Mesendoderm (in vitro differentiated cells): ENCODE results near the gene SPG7.

Source experiments
- DNase-seq: peaks from one replicate; pipeline ENCODE4 v3.0.0; 2013
- H2AK5ac ChIP-seq: 2 replicates; pipeline ENCODE4 v1.6.1; 2013; ENCODE audit warnings: low read length, inconsistent platforms
- H2BK120ac ChIP-seq: 2 replicates; pipeline ENCODE4 v1.6.1; 2013; ENCODE audit warnings: low read depth, mild to moderate bottlenecking, low read length, moderate library complexity, mixed read lengths
- H2BK15ac ChIP-seq: replicated peaks from 2 replicates; pipeline ENCODE4 v1.6.1; 2013; ENCODE audit warnings: low read depth, mild to moderate bottlenecking, moderate library complexity
- H2BK5ac ChIP-seq: 2 replicates; pipeline ENCODE4 v1.6.1; 2013; ENCODE audit warnings: low read length, inconsistent platforms
- H3K18ac ChIP-seq: 2 replicates; pipeline ENCODE4 v1.6.1; 2013; ENCODE audit warnings: mild to moderate bottlenecking, low read length, mixed read lengths
- H3K23ac ChIP-seq: one replicate; pipeline ENCODE4 v1.6.1; 2013; ENCODE audit warnings: low read length
- H3K27ac ChIP-seq: 2 replicates; pipeline ENCODE4 v1.5.1; 2013; ENCODE audit warnings: low read depth, mild to moderate bottlenecking, inconsistent platforms, low read length, moderate library complexity
- H3K27me3 ChIP-seq: 2 replicates; pipeline ENCODE4 v1.6.1; 2013; ENCODE audit warnings: low read length, control low read depth, mild to moderate bottlenecking, inconsistent platforms; ENCODE audit not compliant: insufficient read depth, poor library complexity
- H3K36me3 ChIP-seq: 2 replicates; pipeline ENCODE4 v1.6.1; 2013; ENCODE audit warnings: low read length, inconsistent platforms; ENCODE audit not compliant: control insufficient read depth, insufficient read depth
- H3K4ac ChIP-seq: one replicate; pipeline ENCODE4 v1.6.1; 2013; ENCODE audit warnings: low read depth, mild to moderate bottlenecking, low read length, moderate library complexity
- H3K4me1 ChIP-seq: 2 replicates; pipeline ENCODE4 v1.6.1; 2013; ENCODE audit warnings: low read depth, low read length, inconsistent platforms; ENCODE audit not compliant: control insufficient read depth
- H3K4me2 ChIP-seq: 2 replicates; pipeline ENCODE4 v1.6.1; 2013; ENCODE audit warnings: low read length
- H3K4me3 ChIP-seq: 2 replicates; pipeline ENCODE4 v1.5.1; 2013; ENCODE audit warnings: mild to moderate bottlenecking, low read length
- H3K56ac ChIP-seq: one replicate; pipeline ENCODE4 v1.6.1; 2013; ENCODE audit warnings: low read length
- H3K79me1 ChIP-seq: 2 replicates; pipeline ENCODE4 v1.6.1; 2013; ENCODE audit warnings: low read length, inconsistent platforms
- H3K79me2 ChIP-seq: 2 replicates; pipeline ENCODE4 v1.6.1; 2013; ENCODE audit warnings: mild to moderate bottlenecking, low read length; ENCODE audit not compliant: control insufficient read depth, insufficient read depth
- H3K9ac ChIP-seq: 2 replicates; pipeline ENCODE4 v1.6.1; 2013; ENCODE audit warnings: low read length, inconsistent platforms
- H4K5ac ChIP-seq: one replicate; pipeline ENCODE4 v1.6.1; 2013; ENCODE audit warnings: low read length
- H4K8ac ChIP-seq: one replicate; pipeline ENCODE4 v1.6.1; 2013; ENCODE audit warnings: low read depth, mild to moderate bottlenecking, control low read depth, low read length, moderate library complexity
- WGBS: extraction: QIAGEN DNeasy Blood & Tissue Kit; methylation state at CpG from one replicate; pipeline ENCODE4 v1.1.7; 2013; ENCODE audit warnings: low lambda C conversion rate, missing lambda C conversion rate; ENCODE audit not compliant: insufficient coverage; ENCODE audit errors: extremely low coverage; 5-methylcytosine and 5-hydroxymethylcytosine counted together

SPG7 gene

GRCh38 chr16:89481356-89481955 lies 26.7 kb upstream of the SPG7 start:
- WGBS = no CpG with 5 or more reads among the region's 13 CpGs
- DNase-seq = no peak
- H2AK5ac ChIP-seq = no peak overlapping the region
- no peak overlapping the region for H3K23ac ChIP-seq
- no peak overlapping the region for H3K4ac ChIP-seq
- no peak overlapping the region for H3K18ac ChIP-seq
- no peak overlapping the region for H2BK15ac ChIP-seq
- H4K5ac ChIP-seq = no peak overlapping the region
- H2BK5ac ChIP-seq = no peak overlapping the region
- H3K79me1 ChIP-seq = peaks cover 7% of the 10 kb centered on the region
- H3K9ac ChIP-seq = no peak overlapping the region
- H3K27ac ChIP-seq = no peak overlapping the region
- H4K8ac ChIP-seq = no peak overlapping the region
- peaks cover 90% of the 10 kb centered on the region for H3K79me2 ChIP-seq
- H3K4me1 ChIP-seq = peaks cover 4% of the 10 kb centered on the region
- no peak overlapping the region for H3K4me2 ChIP-seq
- no peak overlapping the region for H3K56ac ChIP-seq
- no peaks in the 10 kb centered on the region for H3K27me3 ChIP-seq
- no peak overlapping the region for H2BK120ac ChIP-seq
- no peaks in the 10 kb centered on the region for H3K36me3 ChIP-seq
- no peak overlapping the region for H3K4me3 ChIP-seq

GRCh38 chr16:89482150-89482816 lies 25.9 kb upstream of the SPG7 start:
- H3K9ac ChIP-seq = peak overlapping the region; percentile 10
- H3K27me3 ChIP-seq = no peaks in the 10 kb centered on the region
- no peak overlapping the region for H2AK5ac ChIP-seq
- no peak overlapping the region for H2BK120ac ChIP-seq
- H2BK5ac ChIP-seq = no peak overlapping the region
- no peak overlapping the region for H3K4me2 ChIP-seq
- H4K5ac ChIP-seq = no peak overlapping the region
- no peaks in the 10 kb centered on the region for H3K36me3 ChIP-seq
- peaks cover 4% of the 10 kb centered on the region for H3K79me1 ChIP-seq
- no peak overlapping the region for H3K23ac ChIP-seq
- no peak overlapping the region for H4K8ac ChIP-seq
- no peak overlapping the region for H3K18ac ChIP-seq
- peaks cover 90% of the 10 kb centered on the region for H3K79me2 ChIP-seq
- no peak for DNase-seq
- no peak overlapping the region for H3K4ac ChIP-seq
- H3K4me1 ChIP-seq = peaks cover 4% of the 10 kb centered on the region
- no peak overlapping the region for H3K27ac ChIP-seq
- WGBS = no CpG with 5 or more reads among the region's 14 CpGs
- no peak overlapping the region for H2BK15ac ChIP-seq
- H3K4me3 ChIP-seq = no peak overlapping the region
- H3K56ac ChIP-seq = no peak overlapping the region

- Histone ChIP-seq H3K4me1 (peaks cover 4% of the 10 kb centered on the region), H3K4me2 (no peak overlapping the region), H3K27me3 (no peaks in the 10 kb centered on the region), H3K79me1 (peaks cover 4% of the 10 kb centered on the region), H2BK120ac (no peak overlapping the region), H3K23ac (no peak overlapping the region), H3K4me3 (no peak overlapping the region), H2AK5ac (no peak overlapping the region), H2BK15ac (no peak overlapping the region), H3K4ac (no peak overlapping the region), H3K79me2 (peaks cover 90% of the 10 kb centered on the region), H3K9ac (no peak overlapping the region), H3K56ac (no peak overlapping the region), H3K27ac (no peak overlapping the region), H3K36me3 (no peaks in the 10 kb centered on the region), H4K8ac (no peak overlapping the region), H3K18ac (no peak overlapping the region), H4K5ac (no peak overlapping the region), H2BK5ac (no peak overlapping the region)
- no peak for DNase-seq
- no CpG with 5 or more reads among the region's 5 CpGs for WGBS
These were observed 25.4 kb upstream of the SPG7 start for GRCh38 chr16:89482817-89483205.

GRCh38 chr16:89484041-89484501 lies 24.1 kb upstream of the SPG7 start:
- WGBS = no CpG with 5 or more reads among the region's 5 CpGs

GRCh38 chr16:89484923-89485679 lies 23.1 kb upstream of the SPG7 start:
- Histone ChIP-seq H3K4me3 (no peak overlapping the region), H3K4me2 (no peak overlapping the region), H4K8ac (no peak overlapping the region), H3K27me3 (no peaks in the 10 kb centered on the region), H3K23ac (no peak overlapping the region), H3K79me1 (peaks cover 4% of the 10 kb centered on the region), H2BK15ac (no peak overlapping the region), H3K9ac (no peak overlapping the region), H2BK5ac (no peak overlapping the region), H3K27ac (no peak overlapping the region), H2AK5ac (no peak overlapping the region), H3K56ac (no peak overlapping the region), H3K79me2 (peaks cover 90% of the 10 kb centered on the region), H4K5ac (no peak overlapping the region), H2BK120ac (no peak overlapping the region), H3K18ac (no peak overlapping the region), H3K4me1 (peaks cover 6% of the 10 kb centered on the region), H3K4ac (no peak overlapping the region), H3K36me3 (no peaks in the 10 kb centered on the region)
- WGBS = 100% methylated on average over 1 of the region's 11 CpGs
- DNase-seq = no peak

More at GRCh38 chr16:89484041-89484501, 24.1 kb upstream of the SPG7 start:
- Histone ChIP-seq H3K23ac (no peak overlapping the region), H3K9ac (no peak overlapping the region), H2BK5ac (no peak overlapping the region), H3K27me3 (no peaks in the 10 kb centered on the region), H3K4me3 (no peak overlapping the region), H3K79me2 (peaks cover 90% of the 10 kb centered on the region), H3K18ac (no peak overlapping the region), H2BK15ac (no peak overlapping the region), H3K36me3 (no peaks in the 10 kb centered on the region), H3K4me2 (no peak overlapping the region), H3K56ac (no peak overlapping the region), H4K5ac (no peak overlapping the region), H3K27ac (no peak overlapping the region), H3K4me1 (peaks cover 6% of the 10 kb centered on the region), H3K4ac (no peak overlapping the region), H3K79me1 (peaks cover 4% of the 10 kb centered on the region), H2AK5ac (no peak overlapping the region), H4K8ac (no peak overlapping the region), H2BK120ac (no peak overlapping the region)
- DNase-seq = no peak
